Right cardiac atrium (tissue), 5 donors: ENCODE measurements around the gene DNMT3L. TPM values are rescaled to one million over a fixed set of nuclear protein-coding genes. Genes with fewer than 3 reads are reported as not detected.
"Not testable (repeated sequence)": the region's sequence is repeated elsewhere in the genome, so short reads cannot be mapped to it uniquely, and the experiment has no call there.

Source experiments
- ATAC-seq, 2 donors: fragments of 200-7000 bp; cut with Tn5 transposase; one replicate each; pipeline versions ENCODE4 v1.8.0 to v1.9.1; 2020; ENCODE audit warnings: moderate library complexity in 2 of 2, mild to moderate bottlenecking in 1 of 2
- DNase-seq, 3 donors: peaks; one replicate each; pipeline ENCODE4 v3.0.0-alpha.2; 2020
- H3K27ac ChIP-seq: one replicate; pipeline ENCODE4 v1.5.1; 2013; ENCODE audit warnings: mild to moderate bottlenecking, low read length, control low read depth, moderate library complexity
- H3K27me3 ChIP-seq: one replicate; pipeline ENCODE4 v1.6.1; 2013; ENCODE audit not compliant: control insufficient read depth, insufficient read depth
- H3K4me1 ChIP-seq: one replicate; pipeline ENCODE4 v1.6.1; 2013; ENCODE audit warnings: low read length; ENCODE audit not compliant: control insufficient read depth, insufficient read depth
- H3K4me3 ChIP-seq: one replicate; pipeline ENCODE4 v1.5.1; 2013; ENCODE audit warnings: low read length, control low read depth
- H3K9me3 ChIP-seq: one replicate; pipeline ENCODE4 v1.6.1; 2013; ENCODE audit warnings: low read length; ENCODE audit not compliant: control insufficient read depth
- WGBS: extraction: QIAGEN DNeasy Blood & Tissue Kit; methylation state at CpG from one replicate; pipeline ENCODE4 v1.1.7; 2013; 5-methylcytosine and 5-hydroxymethylcytosine counted together
- intact Hi-C, 4 donors: fragments of 100-400 bp; cut with DNase I; formaldehyde crosslinking; loops; one replicate each; pipeline versions ENCODE4 v1.11.0 to v1.14.0; 2022 to 2023
- polyA plus RNA-seq: library from polyadenylated mRNA; stranded (reverse); fragments of 200-250 nt; gene quantifications from one replicate; pipeline ENCODE4 v1.2.3, GENCODE V29; 2013
- total RNA-seq, 4 donors: library from RNA; stranded (reverse); fragmentation: NEBNext Ultra II Directional; extraction: Animal tissue kit (Norgen Biotek cat#: 25700); gene quantifications; one replicate each; pipeline ENCODE4 v1.2.1, GENCODE V29; 2021
- donor health status: healthy with polysubstance abuse.
- donor health status: DM: no; HTN: yes; CAD: no.
- donor health status: DM: no; HTN: no; CAD: no.
- donor health status: DM: no; HTN: yes; CAD: no; lungs with severe emphysema.
- donor health status: DM: yes; HTN: yes; CAD: no.

Gene DNMT3L
- total and polyA plus RNA-seq, 5 donors, result not detected

DNA sequence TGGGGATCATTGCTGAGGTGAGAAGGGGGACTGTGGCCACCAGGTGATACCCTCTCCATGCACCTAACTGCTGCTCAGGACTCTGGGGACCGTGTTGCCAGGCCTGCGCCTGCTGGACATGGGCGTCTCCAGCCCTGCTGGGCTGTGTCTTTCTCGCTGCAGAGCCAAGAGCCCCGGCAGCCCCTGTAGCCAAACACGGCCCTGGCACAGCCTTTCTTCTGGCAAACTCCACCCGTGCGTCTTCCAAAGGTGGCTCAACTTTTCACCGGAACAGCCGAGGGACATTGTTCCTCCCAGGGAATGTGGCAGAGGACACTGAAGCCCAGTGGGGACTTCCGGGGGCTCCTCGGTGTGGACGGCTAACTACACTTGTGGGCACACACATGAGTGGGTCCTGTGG is 33.6 kb downstream of the DNMT3L start:
- intact Hi-C loops, H3K4me1 ChIP-seq, H3K9me3 ChIP-seq, H3K27ac ChIP-seq, ATAC-seq, H3K27me3 ChIP-seq, DNase-seq, H3K4me3 ChIP-seq: not testable (repeated sequence)
- WGBS, result no CpG with 5 or more reads among the region's 13 CpGs

DNA sequence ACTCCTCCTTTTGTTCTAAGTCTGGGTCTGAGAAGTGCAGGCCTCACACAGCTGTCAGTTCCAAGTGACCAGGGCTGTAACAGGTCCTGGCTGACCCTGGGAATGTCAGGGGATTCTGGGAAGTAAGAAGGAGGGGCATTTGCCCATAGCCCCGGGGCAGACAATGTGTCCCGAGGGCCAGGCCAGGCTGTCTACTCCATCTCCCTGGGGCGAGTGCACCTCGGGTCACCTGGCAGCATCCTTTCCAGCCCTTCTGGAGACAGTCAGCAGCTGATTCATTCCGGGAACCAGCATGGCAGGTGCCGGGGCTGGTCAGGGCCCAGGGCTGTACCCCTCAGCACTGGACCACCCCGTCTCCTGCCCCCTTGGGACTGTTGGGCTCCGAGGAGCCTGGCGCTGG is 34.1 kb downstream of the DNMT3L start:
- intact Hi-C loops, H3K27me3 ChIP-seq, H3K4me3 ChIP-seq, H3K4me1 ChIP-seq, H3K27ac ChIP-seq, H3K9me3 ChIP-seq, ATAC-seq: not testable (repeated sequence)
- peak in 1 of 3 donors; percentile 2 for DNase-seq
- no CpG with 5 or more reads among the region's 9 CpGs for WGBS

GRCh38 chr21:44225605-44226004 is 36.1 kb downstream of the DNMT3L start:
- intact Hi-C loops, DNase-seq, H3K9me3 ChIP-seq, H3K4me1 ChIP-seq, ATAC-seq, H3K27ac ChIP-seq, H3K4me3 ChIP-seq, H3K27me3 ChIP-seq: not testable (repeated sequence)
- WGBS, result no CpG with 5 or more reads among the region's 6 CpGs

DNA sequence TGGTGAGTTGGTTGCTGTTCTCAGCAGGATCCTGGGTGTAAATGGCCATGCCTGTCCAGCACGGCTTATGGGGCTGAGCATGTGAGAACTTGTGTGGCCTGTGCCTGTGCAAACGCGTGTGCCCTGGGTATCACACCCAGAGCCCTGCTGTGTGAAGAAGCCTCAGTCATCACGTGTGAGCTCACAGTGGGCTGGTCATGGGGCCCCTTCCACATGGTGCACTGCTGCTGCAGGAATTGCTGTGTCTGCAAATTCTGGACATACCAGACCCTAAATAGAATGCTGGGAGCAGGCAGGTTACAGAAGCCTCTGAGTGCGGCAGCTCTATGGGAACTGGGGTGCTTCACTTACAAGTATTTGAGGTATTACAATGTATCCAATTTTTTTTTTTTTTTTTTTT is 38.4 kb downstream of the DNMT3L start:
- no CpG with 5 or more reads among the region's 5 CpGs for WGBS
- H3K27ac ChIP-seq, H3K4me1 ChIP-seq, H3K4me3 ChIP-seq, DNase-seq, H3K27me3 ChIP-seq, H3K9me3 ChIP-seq, intact Hi-C loops: not testable (repeated sequence)
- peak in 1 of 2 donors; percentile 36 for ATAC-seq

DNA sequence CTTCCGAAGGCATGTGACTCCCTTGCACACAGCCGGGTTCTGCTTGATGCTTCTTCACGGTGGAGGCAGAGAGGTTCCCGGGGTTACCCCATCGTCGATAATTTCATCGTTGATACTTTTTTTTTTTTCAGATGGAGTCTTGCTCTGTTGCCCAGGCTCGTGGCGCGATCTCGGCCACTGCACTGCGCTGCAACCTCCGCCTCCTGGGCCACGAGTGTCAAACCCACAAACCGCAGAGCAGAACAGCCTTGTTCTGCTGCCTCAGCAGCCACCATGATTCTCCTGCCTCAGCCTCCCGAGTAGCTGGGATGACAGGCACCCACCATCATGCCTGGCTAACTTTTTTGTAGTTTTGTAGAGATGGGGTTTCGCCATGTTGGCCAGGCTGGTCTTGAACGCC is 41.0 kb downstream of the DNMT3L start:
- H3K27ac ChIP-seq, intact Hi-C loops, H3K4me3 ChIP-seq, H3K4me1 ChIP-seq, ATAC-seq, DNase-seq, H3K27me3 ChIP-seq, H3K9me3 ChIP-seq: not testable (repeated sequence)
- WGBS, result no CpG with 5 or more reads among the region's 18 CpGs

GRCh38 chr21:44218461-44218860 is 43.2 kb downstream of the DNMT3L start:
- H3K4me1 ChIP-seq, H3K27me3 ChIP-seq, H3K9me3 ChIP-seq, ATAC-seq, H3K4me3 ChIP-seq, DNase-seq, intact Hi-C loops, H3K27ac ChIP-seq: not testable (repeated sequence)
- no CpG with 5 or more reads among the region's 8 CpGs for WGBS

- 95% methylated on average over 2 of the region's 2 CpGs for WGBS
- ATAC-seq, H3K27ac ChIP-seq, H3K9me3 ChIP-seq, H3K27me3 ChIP-seq, DNase-seq, intact Hi-C loops, H3K4me1 ChIP-seq, H3K4me3 ChIP-seq: not testable (repeated sequence)
Observed at GRCh38 chr21:44211978-44212377, 49.7 kb downstream of the DNMT3L start.

- ATAC-seq, H3K4me1 ChIP-seq, H3K4me3 ChIP-seq, DNase-seq, H3K27me3 ChIP-seq, intact Hi-C loops, H3K9me3 ChIP-seq, H3K27ac ChIP-seq: not testable (repeated sequence)
- WGBS, result 96% methylated on average over 2 of the region's 3 CpGs
Observed at GRCh38 chr21:44211574-44211973, 50.1 kb downstream of the DNMT3L start.

- H3K9me3 ChIP-seq, H3K4me3 ChIP-seq, H3K27ac ChIP-seq, H3K4me1 ChIP-seq, H3K27me3 ChIP-seq, intact Hi-C loops: not testable (repeated sequence)
- peak; percentile 57 to 81 for ATAC-seq
- 43% methylated on average over 10 of the region's 15 CpGs for WGBS
- DNase-seq, result peak; percentile 10 to 42 (median 14)
Observed at GRCh38 chr21:44207860-44208646, 53.6 kb downstream of the DNMT3L start.

DNA sequence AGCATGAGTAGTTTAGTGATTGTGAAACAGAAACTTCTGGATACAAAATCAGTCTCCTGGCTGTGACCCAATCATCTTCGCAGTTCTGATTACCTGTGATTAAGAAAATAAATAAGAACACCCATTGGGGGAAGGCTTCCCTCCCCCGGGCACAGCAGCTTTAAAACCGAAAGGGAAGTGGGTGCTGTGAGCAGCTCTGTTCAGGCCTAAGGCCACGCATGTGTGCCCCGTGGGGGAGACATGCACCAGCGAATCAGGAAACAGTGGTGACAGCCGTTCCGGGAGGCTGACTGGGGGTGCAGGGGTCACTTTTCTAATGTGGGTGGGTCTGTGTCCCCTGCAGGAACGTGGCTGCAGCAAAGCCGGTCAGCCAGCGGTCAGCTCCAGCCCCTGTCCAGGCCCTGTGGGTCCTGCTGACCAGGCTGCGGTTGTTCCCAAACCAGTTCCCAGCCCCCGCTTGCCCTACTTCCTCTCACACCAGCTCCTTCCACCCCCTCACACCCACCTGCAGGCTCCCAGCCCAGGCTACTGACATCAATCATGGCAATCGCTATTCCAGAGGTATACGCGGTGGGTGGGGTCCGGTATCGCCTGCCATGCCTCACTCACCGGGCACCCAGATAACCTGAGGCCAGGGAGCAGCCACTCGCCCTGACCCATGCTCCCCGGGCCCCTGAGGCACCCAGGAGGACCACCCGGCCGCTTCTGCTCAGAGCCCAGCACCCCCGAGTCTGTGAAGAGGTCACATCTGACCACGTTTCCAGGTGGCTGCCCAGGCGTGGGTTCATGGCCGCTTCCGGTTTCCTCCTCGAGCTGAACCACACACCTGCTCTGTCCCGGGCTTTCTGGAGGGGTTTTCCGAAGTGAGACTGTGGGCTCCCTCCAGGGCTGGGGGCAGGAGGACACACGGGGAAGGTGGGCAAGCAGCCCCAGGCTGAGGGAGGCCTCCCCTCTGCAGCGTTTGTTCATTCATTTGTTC is 54.7 kb downstream of the DNMT3L start:
- H3K4me1 ChIP-seq, intact Hi-C loops, H3K27ac ChIP-seq, H3K27me3 ChIP-seq, H3K9me3 ChIP-seq, H3K4me3 ChIP-seq, DNase-seq: not testable (repeated sequence)
- peak; percentile 23 to 35 for ATAC-seq
- no CpG with 5 or more reads among the region's 33 CpGs for WGBS

DNA sequence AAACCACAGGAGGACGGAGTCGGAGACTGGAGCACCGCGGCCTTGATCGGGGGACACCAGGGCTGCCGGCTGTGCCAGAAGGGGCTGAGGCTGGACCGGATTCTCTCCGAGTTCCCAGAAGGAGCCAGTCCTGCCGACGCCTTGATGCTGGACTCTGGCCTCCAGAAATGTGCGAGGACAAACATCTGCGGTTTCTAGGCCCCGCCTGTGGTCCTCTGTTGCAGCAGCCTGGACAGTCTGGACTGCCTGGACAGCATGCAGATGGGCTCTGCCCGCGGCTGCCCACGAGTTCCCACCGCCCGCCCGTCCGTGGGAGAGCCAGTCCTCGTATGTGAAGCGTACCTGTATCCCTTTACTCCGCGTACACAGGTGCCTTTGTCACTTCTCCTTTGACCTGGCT is 55.5 kb downstream of the DNMT3L start:
- H3K27me3 ChIP-seq, H3K27ac ChIP-seq, DNase-seq, H3K9me3 ChIP-seq, intact Hi-C loops, H3K4me1 ChIP-seq, H3K4me3 ChIP-seq: not testable (repeated sequence)
- peak; percentile 16 to 62 for ATAC-seq
- WGBS, result no CpG with 5 or more reads among the region's 24 CpGs
